ENCODE results near the gene BAK1.
"Not testable (repeated sequence)": the region's sequence is repeated elsewhere in the genome, so short reads cannot be mapped to it uniquely, and the experiment has no call there.

BAK1 gene

GRCh38 chr6:33567836-33568235, 12.2 kb downstream of the BAK1 start:
- H3K36me3 ChIP-seq (ENCODE audit: insufficient read depth, low read length), result no peaks in the 10 kb centered on the region
- no peak overlapping the region for H3K9ac ChIP-seq (ENCODE audit: low read length)
- no peaks in the 10 kb centered on the region for H3K27me3 ChIP-seq (ENCODE audit: control insufficient read depth in 1 of 2, insufficient read depth in 2 of 2, low read length in 2 of 2)
- H3K4me3 ChIP-seq (ENCODE audit: low read depth in 1 of 2, low read length in 2 of 2), result no peak overlapping the region
- H3K9me3 ChIP-seq (ENCODE audit: low read length), result no peaks in the 10 kb centered on the region
- peaks cover 7% of the 10 kb centered on the region for H3K4me1 ChIP-seq (ENCODE audit: insufficient read depth, low read length)
- H3K27ac ChIP-seq (ENCODE audit: low read depth, low read length), result no peak overlapping the region

- Histone ChIP-seq H3K4me1 (ENCODE audit: insufficient read depth, low read length) (no peaks in the 10 kb centered on the region), H3K27ac (ENCODE audit: low read depth, low read length) (no peak overlapping the region), H3K27me3 (ENCODE audit: control insufficient read depth in 1 of 2, insufficient read depth in 2 of 2, low read length in 2 of 2) (no peaks in the 10 kb centered on the region), H3K9me3 (ENCODE audit: low read length) (no peaks in the 10 kb centered on the region), H3K4me3 (ENCODE audit: low read depth in 1 of 2, low read length in 2 of 2) (no peak overlapping the region), H3K9ac (ENCODE audit: low read length) (no peak overlapping the region), H3K36me3 (ENCODE audit: insufficient read depth, low read length) (no peaks in the 10 kb centered on the region)
These were observed 13.6 kb downstream of the BAK1 start for GRCh38 chr6:33566182-33567084.

DNA sequence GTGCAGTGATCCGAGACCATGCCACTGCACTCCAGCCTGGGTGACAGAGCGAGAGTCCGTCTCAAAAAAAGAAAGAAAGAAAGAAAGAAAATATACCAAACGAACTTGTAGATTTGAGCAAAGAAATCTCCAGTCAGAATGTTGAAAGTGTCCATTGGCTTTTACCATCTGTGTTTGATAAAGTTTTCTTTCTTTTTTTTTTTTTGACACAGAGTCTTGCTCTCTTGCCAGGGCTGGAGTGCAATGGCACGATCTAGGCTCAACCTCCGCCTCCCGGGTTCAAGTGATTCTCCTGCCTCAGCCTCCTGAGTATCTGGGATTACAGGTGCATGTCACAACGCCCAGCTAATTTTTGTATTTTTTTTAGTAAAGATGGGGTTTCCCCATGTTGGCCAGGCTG, 21.3 kb downstream of the BAK1 start:
- no peaks in the 10 kb centered on the region for H3K36me3 ChIP-seq (ENCODE audit: insufficient read depth, low read length)
- no peaks in the 10 kb centered on the region for H3K9me3 ChIP-seq (ENCODE audit: low read length)
- no peaks in the 10 kb centered on the region for H3K27me3 ChIP-seq (ENCODE audit: control insufficient read depth in 1 of 2, insufficient read depth in 2 of 2, low read length in 2 of 2)
- no peaks in the 10 kb centered on the region for H3K4me1 ChIP-seq (ENCODE audit: insufficient read depth, low read length)
- H3K9ac ChIP-seq (ENCODE audit: low read length), result no peak overlapping the region
- no peak overlapping the region for H3K4me3 ChIP-seq (ENCODE audit: low read depth in 1 of 2, low read length in 2 of 2)
- no peak overlapping the region for H3K27ac ChIP-seq (ENCODE audit: low read depth, low read length)

DNA sequence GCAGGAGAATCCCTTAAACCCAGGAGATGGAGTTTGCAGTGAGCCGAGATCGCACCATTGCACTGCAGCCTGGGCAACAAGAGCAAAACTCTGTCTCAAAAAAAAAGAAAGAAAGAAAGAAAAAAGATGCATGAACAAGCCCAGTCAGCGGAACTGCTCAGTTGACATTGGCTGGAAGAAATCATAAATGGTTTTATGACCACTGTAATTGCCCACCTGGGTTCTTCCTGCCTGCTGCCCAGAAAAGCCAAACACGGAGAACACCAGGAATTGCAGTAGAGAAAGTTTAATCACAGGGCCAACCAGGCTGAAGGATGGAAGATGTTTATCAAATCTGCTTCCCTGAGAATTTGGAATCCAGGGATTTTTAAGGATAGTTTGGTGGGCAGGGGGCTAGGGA, 22.7 kb downstream of the BAK1 start:
- Histone ChIP-seq H3K4me3 (ENCODE audit: low read depth in 1 of 2, low read length in 2 of 2) (no peak overlapping the region), H3K9me3 (ENCODE audit: low read length) (no peaks in the 10 kb centered on the region), H3K27me3 (ENCODE audit: control insufficient read depth in 1 of 2, insufficient read depth in 2 of 2, low read length in 2 of 2) (no peaks in the 10 kb centered on the region), H3K4me1 (ENCODE audit: insufficient read depth, low read length) (no peaks in the 10 kb centered on the region), H3K36me3 (ENCODE audit: insufficient read depth, low read length) (no peaks in the 10 kb centered on the region), H3K9ac (ENCODE audit: low read length) (no peak overlapping the region), H3K27ac (ENCODE audit: low read depth, low read length) (no peak overlapping the region)

DNA sequence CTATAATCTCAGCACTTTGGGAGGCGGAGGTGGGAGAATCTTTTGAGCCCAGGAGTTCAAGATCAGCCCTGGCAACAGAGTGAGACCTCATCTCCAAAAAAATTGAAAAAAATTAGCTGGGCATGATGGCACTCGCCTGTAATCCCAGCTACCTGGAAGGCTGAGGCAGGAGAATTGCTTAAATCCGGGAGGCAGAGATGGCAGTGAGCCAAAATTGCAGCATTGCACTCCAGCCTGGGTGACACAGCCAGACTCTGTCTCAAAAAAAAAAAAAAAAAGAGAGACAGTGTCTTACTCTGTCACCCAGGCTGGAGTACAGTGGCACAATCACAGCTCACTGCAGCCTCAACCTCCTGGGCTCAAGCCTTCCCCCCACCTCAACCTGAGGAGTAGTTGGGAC, 27.2 kb downstream of the BAK1 start:
- not testable (repeated sequence) for H3K4me3 ChIP-seq (ENCODE audit: low read depth in 1 of 2, low read length in 2 of 2); H3K9me3 ChIP-seq (ENCODE audit: low read length); H3K36me3 ChIP-seq (ENCODE audit: insufficient read depth, low read length); H3K27ac ChIP-seq (ENCODE audit: low read depth, low read length); H3K27me3 ChIP-seq (ENCODE audit: control insufficient read depth in 1 of 2, insufficient read depth in 2 of 2, low read length in 2 of 2); H3K9ac ChIP-seq (ENCODE audit: low read length); H3K4me1 ChIP-seq (ENCODE audit: insufficient read depth, low read length)

- H3K9ac ChIP-seq (ENCODE audit: low read length), result no peak overlapping the region
- H3K9me3 ChIP-seq (ENCODE audit: low read length), result no peaks in the 10 kb centered on the region
- H3K27me3 ChIP-seq (ENCODE audit: control insufficient read depth in 1 of 2, insufficient read depth in 2 of 2, low read length in 2 of 2), result no peaks in the 10 kb centered on the region
- no peak overlapping the region for H3K27ac ChIP-seq (ENCODE audit: low read depth, low read length)
- no peaks in the 10 kb centered on the region for H3K4me1 ChIP-seq (ENCODE audit: insufficient read depth, low read length)
- H3K36me3 ChIP-seq (ENCODE audit: insufficient read depth, low read length), result no peaks in the 10 kb centered on the region
- no peak overlapping the region for H3K4me3 ChIP-seq (ENCODE audit: low read depth in 1 of 2, low read length in 2 of 2)
These were observed 27.8 kb downstream of the BAK1 start for GRCh38 chr6:33552252-33552651.

DNA sequence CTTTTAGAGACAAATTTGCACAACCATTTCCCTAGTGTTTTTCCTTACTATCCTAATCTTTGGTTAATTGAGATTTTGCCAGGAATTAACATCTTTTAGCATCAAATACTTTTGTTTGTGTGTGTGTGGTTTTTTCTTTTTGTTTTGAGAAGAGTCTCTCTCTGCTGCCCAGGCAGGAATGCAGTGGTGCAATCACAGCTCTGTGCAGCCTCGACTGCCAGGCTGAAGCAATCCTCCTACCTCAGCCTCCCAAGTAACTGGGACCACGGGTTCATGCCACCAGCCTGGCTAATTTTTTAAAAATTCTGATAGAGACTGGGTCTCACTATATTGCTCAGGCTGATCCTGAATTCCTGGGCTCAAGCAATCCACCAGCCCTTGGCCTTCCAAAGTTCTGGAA, 28.5 kb downstream of the BAK1 start:
- H3K27ac ChIP-seq (ENCODE audit: low read depth, low read length), result no peak overlapping the region
- no peaks in the 10 kb centered on the region for H3K36me3 ChIP-seq (ENCODE audit: insufficient read depth, low read length)
- H3K9me3 ChIP-seq (ENCODE audit: low read length), result no peaks in the 10 kb centered on the region
- H3K9ac ChIP-seq (ENCODE audit: low read length), result no peak overlapping the region
- H3K27me3 ChIP-seq (ENCODE audit: control insufficient read depth in 1 of 2, insufficient read depth in 2 of 2, low read length in 2 of 2), result no peaks in the 10 kb centered on the region
- H3K4me1 ChIP-seq (ENCODE audit: insufficient read depth, low read length), result no peaks in the 10 kb centered on the region
- H3K4me3 ChIP-seq (ENCODE audit: low read depth in 1 of 2, low read length in 2 of 2), result no peak overlapping the region

GRCh38 chr6:33549896-33550295, 30.2 kb downstream of the BAK1 start:
- Histone ChIP-seq H3K4me3 (ENCODE audit: low read depth in 1 of 2, low read length in 2 of 2) (no peak overlapping the region), H3K9ac (ENCODE audit: low read length) (no peak overlapping the region), H3K4me1 (ENCODE audit: insufficient read depth, low read length) (no peaks in the 10 kb centered on the region), H3K27me3 (ENCODE audit: control insufficient read depth in 1 of 2, insufficient read depth in 2 of 2, low read length in 2 of 2) (no peaks in the 10 kb centered on the region), H3K36me3 (ENCODE audit: insufficient read depth, low read length) (no peaks in the 10 kb centered on the region), H3K27ac (ENCODE audit: low read depth, low read length) (no peak overlapping the region), H3K9me3 (ENCODE audit: low read length) (no peaks in the 10 kb centered on the region)

DNA sequence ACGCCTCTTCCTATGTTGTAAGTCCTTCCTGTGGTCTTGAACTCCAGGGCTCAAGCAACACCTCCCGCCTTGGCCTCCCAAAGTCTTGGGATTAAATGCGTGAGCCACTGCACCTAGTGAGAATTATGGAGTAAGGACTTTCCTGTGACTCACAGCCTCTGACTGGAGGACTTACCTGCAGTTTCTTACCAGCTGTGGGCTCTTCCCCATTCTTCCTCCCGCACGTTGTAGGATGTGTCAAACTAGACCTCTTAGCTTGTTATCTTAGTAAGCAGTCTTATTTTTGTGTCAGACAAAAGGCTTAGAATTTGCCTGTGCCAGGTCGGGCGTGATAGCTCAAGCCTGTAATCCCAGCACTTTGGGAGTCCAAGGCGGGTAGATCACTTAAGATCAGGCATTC, 30.9 kb downstream of the BAK1 start:
- Histone ChIP-seq H3K27me3 (ENCODE audit: control insufficient read depth in 1 of 2, insufficient read depth in 2 of 2, low read length in 2 of 2) (no peaks in the 10 kb centered on the region), H3K4me1 (ENCODE audit: insufficient read depth, low read length) (no peaks in the 10 kb centered on the region), H3K9me3 (ENCODE audit: low read length) (no peaks in the 10 kb centered on the region), H3K4me3 (ENCODE audit: low read depth in 1 of 2, low read length in 2 of 2) (no peak overlapping the region), H3K9ac (ENCODE audit: low read length) (no peak overlapping the region), H3K36me3 (ENCODE audit: insufficient read depth, low read length) (no peaks in the 10 kb centered on the region), H3K27ac (ENCODE audit: low read depth, low read length) (no peak overlapping the region)

DNA sequence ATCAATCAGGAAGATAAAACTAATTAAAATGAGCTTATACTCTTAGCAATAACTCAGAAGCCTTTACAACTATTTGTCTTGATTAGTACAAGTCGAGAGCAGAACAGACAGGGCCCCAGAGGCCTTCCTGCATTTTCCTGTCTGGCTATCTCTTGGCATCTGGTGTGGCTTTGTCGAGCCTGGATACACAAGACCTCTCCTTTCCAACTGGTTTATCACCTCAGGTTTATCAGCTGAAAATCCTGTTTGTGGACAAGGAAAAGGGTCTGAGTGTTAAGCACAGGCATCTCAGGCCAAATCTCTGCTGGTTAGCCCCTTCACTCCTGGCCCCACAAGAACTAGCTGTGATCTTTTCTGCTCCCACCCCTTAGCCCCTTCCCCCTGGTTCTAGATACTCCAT, 32.6 kb downstream of the BAK1 start:
- Histone ChIP-seq H3K9ac (ENCODE audit: low read length) (no peak overlapping the region), H3K36me3 (ENCODE audit: insufficient read depth, low read length) (no peaks in the 10 kb centered on the region), H3K27ac (ENCODE audit: low read depth, low read length) (no peak overlapping the region), H3K4me3 (ENCODE audit: low read depth in 1 of 2, low read length in 2 of 2) (no peak overlapping the region), H3K27me3 (ENCODE audit: control insufficient read depth in 1 of 2, insufficient read depth in 2 of 2, low read length in 2 of 2) (no peaks in the 10 kb centered on the region), H3K4me1 (ENCODE audit: insufficient read depth, low read length) (no peaks in the 10 kb centered on the region), H3K9me3 (ENCODE audit: low read length) (no peaks in the 10 kb centered on the region)

DNA sequence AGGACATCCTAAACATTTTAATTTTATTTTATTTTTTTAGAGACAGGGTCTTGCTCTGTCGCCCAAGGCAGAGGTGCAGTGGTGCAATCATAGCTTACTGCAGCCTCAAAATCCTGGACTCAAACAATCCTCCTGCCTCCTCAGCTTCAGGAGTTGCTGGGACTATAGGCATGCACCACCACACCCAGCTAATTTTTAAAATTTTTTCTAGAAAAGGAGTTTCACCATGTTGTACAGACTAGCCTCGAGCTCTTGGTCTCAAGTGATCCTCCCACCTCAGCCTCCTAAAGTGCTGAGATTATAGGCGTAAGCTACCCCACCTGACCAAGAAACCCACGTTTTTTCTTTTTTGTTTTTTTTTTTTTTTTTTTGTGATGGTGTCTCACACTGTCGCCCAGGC, 33.3 kb downstream of the BAK1 start:
- no peaks in the 10 kb centered on the region for H3K4me1 ChIP-seq (ENCODE audit: insufficient read depth, low read length)
- no peaks in the 10 kb centered on the region for H3K9me3 ChIP-seq (ENCODE audit: low read length)
- no peak overlapping the region for H3K4me3 ChIP-seq (ENCODE audit: low read depth in 1 of 2, low read length in 2 of 2)
- H3K27me3 ChIP-seq (ENCODE audit: control insufficient read depth in 1 of 2, insufficient read depth in 2 of 2, low read length in 2 of 2), result no peaks in the 10 kb centered on the region
- H3K9ac ChIP-seq (ENCODE audit: low read length), result no peak overlapping the region
- no peaks in the 10 kb centered on the region for H3K36me3 ChIP-seq (ENCODE audit: insufficient read depth, low read length)
- no peak overlapping the region for H3K27ac ChIP-seq (ENCODE audit: low read depth, low read length)

- H3K9me3 ChIP-seq (ENCODE audit: low read length); H3K36me3 ChIP-seq (ENCODE audit: insufficient read depth, low read length); H3K9ac ChIP-seq (ENCODE audit: low read length); H3K27ac ChIP-seq (ENCODE audit: low read depth, low read length); H3K4me3 ChIP-seq (ENCODE audit: low read depth in 1 of 2, low read length in 2 of 2); H3K4me1 ChIP-seq (ENCODE audit: insufficient read depth, low read length); H3K27me3 ChIP-seq (ENCODE audit: control insufficient read depth in 1 of 2, insufficient read depth in 2 of 2, low read length in 2 of 2): not testable (repeated sequence)
These were observed 34.8 kb downstream of the BAK1 start for GRCh38 chr6:33545292-33545691.

All from muscle layer of colon (tissue), 2 donors.